HTR-8/SVneo (cell line): ENCODE results near the gene TRPC3.
A peak's percentile ranks its signal among the peaks of the same experiment; 100 is the strongest.

ENCODE experiments used
- DNase-seq: peaks from one replicate; pipeline ENCODE4 v3.0.0; 2011; ENCODE audit warnings: low spot score, mixed read lengths; ENCODE audit not compliant: insufficient read length
- FAIRE-seq: peaks from 2 replicates; lab custom pipeline; 2011; peaks lifted over from hg19 to GRCh38; lab: Jason Lieb, UNC

TRPC3 gene

GRCh38 chr4:121951521-121952110 lies at the start of gene TRPC3:
TSS of gene TRPC3 (minus strand) at chr4:121952060. CDS start at chr4:121951680, 380 bp downstream.
- peak; percentile 32 for DNase-seq
- peak; percentile 38 for FAIRE-seq

DNA sequence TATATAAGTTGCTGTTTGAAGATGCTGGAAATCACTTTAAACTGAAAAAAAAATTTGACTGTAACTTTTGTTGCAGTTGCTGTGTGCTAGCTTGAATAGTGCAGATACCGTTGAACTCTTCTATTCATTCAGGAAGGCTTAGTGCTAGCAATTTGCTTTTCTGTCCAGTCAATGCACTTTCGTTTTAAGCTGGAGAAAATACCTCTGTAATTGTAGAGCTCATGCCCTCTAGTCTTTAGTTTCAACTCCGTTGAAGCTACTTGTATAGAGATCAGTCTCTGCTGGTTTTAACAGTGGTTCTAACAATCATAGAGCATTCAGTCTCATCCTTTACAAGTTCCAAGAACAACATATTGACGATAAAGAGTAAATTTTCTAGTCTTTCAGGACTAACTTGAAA lies 49.0 kb upstream of the TRPC3 start:
- DNase-seq (no peak), FAIRE-seq (no peak)

DNA sequence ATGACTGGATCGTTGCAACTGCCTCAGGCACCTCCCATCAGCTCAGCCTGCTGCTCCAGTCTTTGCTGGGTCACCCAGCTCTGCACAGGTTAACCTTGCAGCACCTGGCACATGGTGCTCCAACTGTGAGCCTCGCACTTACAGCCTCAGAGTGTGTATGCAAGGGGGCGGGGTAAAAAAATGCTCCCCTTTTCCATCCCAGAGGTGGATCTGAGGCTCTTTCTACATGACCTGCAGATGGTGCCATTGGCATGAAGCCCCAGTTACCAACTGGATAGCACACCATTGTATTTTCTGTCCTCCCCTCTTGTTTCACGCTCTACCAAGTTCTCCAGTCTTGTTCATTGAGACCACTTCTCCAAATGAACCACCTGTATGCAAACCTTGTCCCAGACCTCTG lies 46.2 kb upstream of the TRPC3 start:
- DNase-seq (no peak), FAIRE-seq (peak; percentile 4)

DNA sequence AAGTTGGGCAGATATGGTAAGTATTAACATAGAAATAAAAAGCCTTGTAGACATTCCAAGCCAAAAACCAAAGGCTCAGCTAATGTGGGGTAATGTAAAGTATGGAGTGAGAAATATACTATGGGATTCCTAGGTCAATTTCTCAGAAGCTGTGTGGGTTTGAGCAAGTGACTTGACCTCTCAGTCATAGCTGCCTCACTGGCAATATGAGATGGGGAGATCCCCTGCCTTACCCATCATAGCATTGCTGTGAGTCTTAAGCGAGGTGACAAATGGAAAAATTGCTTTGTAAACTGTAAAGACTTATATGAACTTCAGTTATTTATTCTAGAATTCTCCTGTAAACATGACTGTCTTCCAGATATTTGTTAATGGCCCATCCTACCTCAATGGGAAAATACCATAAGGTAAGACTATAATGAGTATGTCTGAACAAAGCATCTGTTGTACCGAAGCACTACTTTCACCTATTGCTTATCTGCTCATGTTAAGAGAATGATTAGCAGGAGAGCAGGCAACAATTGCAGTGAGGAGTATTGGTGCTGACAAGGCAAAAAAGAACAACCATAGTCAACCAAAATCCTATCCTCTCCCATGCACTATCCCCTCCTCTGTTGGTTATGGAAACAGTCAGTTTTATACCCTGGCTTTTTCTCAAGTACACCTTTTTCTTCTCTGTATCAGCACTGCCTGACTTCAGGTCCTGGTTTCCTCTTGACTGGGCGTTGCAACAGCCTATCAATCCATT lies 44.1 kb upstream of the TRPC3 start:
- no peak for FAIRE-seq
- DNase-seq = no peak

DNA sequence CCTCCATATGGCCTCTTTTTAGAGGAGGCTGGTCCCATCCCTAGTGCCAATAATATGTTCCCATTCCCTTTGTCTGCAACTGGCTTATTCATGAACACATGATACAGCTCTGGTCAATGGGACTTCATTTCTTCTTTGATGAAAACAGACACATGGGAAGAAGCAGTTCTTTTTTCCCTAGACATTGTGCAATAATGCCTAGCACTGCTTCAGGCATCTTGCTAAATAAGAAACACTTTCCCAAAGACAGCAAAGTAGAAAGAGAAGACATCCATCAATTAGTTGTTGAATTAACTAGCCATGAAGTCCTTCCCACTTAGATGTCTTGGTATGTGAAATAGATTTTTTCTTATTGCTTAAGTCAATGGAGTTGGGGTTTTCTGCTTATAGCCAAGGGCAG lies 40.1 kb upstream of the TRPC3 start:
- FAIRE-seq = no peak
- DNase-seq = no peak

DNA sequence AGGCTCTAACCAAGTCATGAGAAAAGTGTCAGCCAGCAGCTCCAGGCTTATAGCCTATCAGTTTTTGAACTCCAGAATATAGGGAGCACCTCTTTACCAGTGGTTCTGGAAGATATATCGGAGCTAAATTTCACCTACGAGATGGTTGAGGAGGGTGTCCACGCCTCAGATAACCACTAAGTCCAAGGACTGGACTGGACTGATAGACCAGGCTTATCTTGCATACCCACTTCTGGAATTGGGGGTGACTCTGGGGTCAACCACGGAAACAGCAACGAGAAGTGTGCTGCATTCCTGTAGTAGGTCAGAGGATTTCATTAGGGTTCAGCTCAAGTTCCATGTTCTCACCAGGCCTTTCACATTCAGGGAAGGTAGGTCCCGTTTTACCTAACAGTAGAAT lies 38.6 kb upstream of the TRPC3 start:
- FAIRE-seq = no peak

GRCh38 chr4:121989715-121990114 lies 37.9 kb upstream of the TRPC3 start:
- DNase-seq = no peak

More for the DNA sequence above, 38.6 kb upstream of the TRPC3 start:
- no peak for DNase-seq

DNA sequence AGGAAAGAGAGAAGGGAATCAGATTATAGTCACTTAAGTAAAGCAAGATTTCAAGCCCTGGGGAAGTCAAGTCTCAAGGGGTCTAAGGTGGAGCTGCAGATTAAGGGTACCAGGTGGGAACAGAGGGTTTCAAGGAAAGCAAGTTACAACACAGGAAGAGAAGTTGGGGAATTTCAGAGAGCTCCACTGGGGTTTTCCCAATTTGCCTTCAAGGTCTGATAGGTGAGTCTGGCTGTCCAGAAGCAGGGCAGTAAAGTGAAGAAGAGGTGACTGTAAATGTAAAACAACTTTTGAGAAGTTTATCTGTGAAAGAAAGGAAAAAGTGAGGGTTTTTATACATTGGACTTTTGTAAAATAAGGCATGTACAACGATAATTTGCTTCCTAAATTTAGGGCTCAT lies 37.1 kb upstream of the TRPC3 start:
- FAIRE-seq (no peak), DNase-seq (no peak)

More at GRCh38 chr4:121989715-121990114, 37.9 kb upstream of the TRPC3 start:
- no peak for FAIRE-seq

- no peak for FAIRE-seq
- DNase-seq = no peak
These were observed 28.8 kb upstream of the TRPC3 start for GRCh38 chr4:121980643-121981042.

DNA sequence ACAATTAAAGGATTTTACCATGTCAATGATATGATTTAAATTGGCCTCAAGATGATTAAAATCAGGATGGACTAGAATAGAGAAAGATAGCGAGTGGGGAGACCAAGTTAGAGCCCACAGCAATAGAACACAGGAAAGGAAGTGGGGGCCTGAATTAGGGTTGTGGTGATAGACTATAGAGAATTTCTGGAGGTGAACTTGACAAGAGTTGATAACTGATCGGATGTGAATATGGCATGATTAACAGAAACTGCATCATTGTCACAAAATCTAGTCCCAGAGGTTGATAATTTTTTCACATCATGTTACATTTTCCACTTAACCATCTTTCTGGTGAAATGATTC lies 26.3 kb upstream of the TRPC3 start:
- FAIRE-seq = no peak
- no peak for DNase-seq

DNA sequence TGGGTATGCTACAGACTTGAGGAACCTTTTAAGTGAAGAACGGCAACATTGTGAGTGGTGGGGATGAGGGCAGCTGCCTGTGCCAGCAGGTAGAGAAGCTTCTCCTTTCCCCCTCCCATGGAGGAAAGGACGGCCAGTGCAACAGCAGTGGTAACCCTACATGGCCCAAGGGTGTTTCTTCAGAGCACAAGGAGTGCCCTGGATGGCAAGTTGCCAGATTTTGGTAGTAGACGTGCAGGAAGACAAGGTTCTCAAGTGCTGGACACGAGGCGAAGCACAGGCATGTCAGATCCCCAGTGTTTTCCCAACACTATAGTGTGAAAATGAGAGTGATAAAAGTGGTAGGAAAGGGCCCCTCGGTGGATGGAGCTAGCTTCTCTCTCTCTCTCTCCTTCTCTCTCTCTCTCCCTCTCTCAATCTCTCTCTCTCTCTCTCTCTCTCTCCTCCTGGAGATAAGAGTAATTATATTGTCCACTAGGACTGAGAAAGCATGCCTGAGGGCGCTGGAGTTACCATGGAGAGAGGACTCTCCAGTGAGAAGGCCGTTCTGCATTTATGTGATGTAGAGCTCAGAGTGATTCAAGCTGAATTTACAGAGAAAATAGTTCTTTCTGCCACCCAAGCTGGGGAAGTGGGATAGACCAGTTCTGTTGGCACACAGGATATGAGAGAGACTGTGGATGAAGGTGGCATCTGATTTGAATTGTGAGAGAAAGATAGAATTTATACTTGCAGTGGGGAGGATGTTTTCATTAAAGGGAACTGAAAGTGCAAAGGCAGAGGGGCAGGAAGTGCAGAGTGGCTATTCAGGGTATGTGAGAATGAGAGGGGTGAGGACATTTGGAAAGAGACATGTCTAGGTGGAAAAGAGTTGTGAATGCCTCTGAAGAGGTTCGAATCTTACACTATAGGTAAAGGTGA lies 25.7 kb upstream of the TRPC3 start:
- DNase-seq (no peak), FAIRE-seq (no peak)

GRCh38 chr4:121975784-121976183 lies 23.9 kb upstream of the TRPC3 start:
- no peak for DNase-seq
- no peak for FAIRE-seq

GRCh38 chr4:121973816-121974215 lies 22.0 kb upstream of the TRPC3 start:
- FAIRE-seq = no peak

DNA sequence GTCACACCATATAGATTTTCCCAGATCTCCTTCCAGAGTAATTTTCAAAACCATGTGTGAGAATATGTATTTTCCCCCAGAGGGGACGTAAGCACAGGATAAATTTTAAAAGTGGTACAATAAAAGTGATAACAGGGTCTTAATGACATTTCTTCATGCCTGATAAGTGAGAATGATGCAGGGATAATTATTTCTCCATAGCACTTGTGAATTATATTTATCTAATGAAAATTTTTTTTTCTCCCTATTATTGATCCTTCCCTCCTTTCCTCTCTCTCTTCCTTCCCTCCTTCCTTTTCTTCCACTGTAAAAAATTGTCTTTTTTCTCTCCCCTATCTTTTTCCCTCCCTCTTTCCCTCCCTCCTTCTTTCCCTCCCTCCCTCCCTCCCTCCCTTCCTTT lies 17.0 kb upstream of the TRPC3 start:
- FAIRE-seq (no peak), DNase-seq (no peak)

More at GRCh38 chr4:121973816-121974215, 22.0 kb upstream of the TRPC3 start:
- DNase-seq = no peak

GRCh38 chr4:121964958-121965357 lies 13.1 kb upstream of the TRPC3 start:
- FAIRE-seq (no peak), DNase-seq (no peak)

DNA sequence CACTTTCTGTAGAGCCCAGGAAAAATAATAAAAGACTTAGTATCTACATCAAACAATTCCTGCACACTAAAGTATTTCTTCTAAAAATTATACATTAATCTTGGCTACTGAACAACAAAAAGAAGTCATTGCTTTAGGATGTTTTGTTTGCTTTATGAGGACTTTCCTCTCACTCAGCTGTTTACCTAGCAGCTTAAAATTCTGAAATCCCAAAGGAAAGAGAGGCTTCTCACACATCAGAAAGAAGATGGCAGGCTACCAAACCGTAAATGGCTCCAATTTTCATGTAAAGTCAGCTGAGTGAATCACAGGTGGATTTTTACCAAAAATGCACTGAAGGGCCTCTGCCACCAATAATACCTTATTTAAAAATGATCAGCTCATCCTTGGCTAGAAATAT lies 9.0 kb upstream of the TRPC3 start:
- DNase-seq (no peak), FAIRE-seq (no peak)

DNA sequence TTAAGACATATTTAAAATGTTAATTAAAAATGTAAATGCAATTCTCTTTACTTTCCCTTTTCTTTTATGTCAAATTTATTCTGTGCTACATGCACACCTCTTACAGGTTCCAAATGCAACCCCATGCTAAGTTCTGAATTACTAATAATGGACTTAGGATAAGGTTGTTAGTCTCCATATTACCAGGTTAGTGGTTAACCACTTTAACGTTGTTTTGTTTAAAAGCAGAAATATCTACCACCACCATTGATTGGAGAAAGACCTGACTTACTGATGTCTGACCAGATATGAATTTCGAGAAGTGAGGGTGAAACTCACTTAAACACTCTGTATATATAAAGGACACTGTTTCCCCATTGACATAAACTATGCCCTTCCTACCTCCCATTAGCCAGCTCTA lies 6.9 kb upstream of the TRPC3 start:
- no peak for DNase-seq
- FAIRE-seq = no peak

DNA sequence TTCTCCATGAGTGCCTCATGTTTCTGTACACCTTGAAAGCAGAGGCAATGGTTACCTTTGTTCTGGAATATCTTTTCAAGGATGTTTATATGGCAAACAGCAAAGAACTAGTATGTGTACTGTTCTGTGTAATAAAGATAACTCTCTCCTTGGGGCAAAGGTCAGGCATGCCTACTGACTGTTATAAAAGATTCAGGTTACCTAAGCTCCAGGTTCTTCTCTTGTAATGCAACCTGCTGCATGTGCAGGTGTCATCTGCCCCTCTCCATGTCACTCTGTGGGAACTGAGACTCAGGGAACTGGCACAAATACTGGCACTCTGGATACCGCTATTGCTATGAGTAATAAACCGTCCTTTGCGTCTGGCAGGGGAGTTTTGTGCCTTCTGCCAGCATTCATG lies 5.4 kb upstream of the TRPC3 start:
- DNase-seq (no peak), FAIRE-seq (no peak)

GRCh38 chr4:121953860-121954259 lies 2.0 kb upstream of the TRPC3 start:
- FAIRE-seq = no peak

DNA sequence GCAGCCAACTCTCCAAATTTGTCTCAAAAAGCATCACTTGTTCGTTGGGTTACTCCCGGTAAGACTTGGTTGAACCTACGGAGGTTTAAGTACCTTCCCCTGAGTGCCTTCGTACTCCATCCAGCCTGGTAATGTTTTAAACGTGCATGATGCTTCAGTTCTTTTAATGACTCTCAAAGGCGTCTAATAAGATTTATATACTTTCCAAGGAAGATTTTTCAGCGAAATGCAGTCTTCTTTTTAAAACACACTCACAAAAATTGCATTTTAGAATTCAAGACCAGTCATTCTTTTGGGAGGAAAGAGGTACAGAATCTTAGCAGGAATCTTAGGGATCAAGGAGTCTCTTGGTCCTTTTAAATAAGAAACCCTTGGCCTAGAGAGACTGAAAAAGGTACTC lies 430 bp upstream of the TRPC3 start:
- FAIRE-seq = no peak
- peak; percentile 5 for DNase-seq

More at GRCh38 chr4:121953860-121954259, 2.0 kb upstream of the TRPC3 start:
- DNase-seq = no peak
